Effector memory CD4-positive, alpha-beta T cell (primary cell): ENCODE data around the gene HMG20A.

Experiments
- DNase-seq, 3 donors: peaks; one replicate each; pipeline ENCODE4 v3.0.0-alpha.2; 2020
- H3K27ac ChIP-seq: 2 replicates; pipeline ENCODE4 v1.7.0; 2013; ENCODE audit warnings: mild to moderate bottlenecking, low read length, moderate library complexity; ENCODE audit not compliant: insufficient read depth, poor library complexity, severe bottlenecking
- H3K27me3 ChIP-seq: replicated peaks from 2 replicates; pipeline ENCODE4 v1.7.0; 2013; ENCODE audit warnings: mild to moderate bottlenecking, low read length; ENCODE audit not compliant: insufficient read depth, control insufficient read depth, poor library complexity, severe bottlenecking
- H3K36me3 ChIP-seq: 2 replicates; pipeline ENCODE4 v1.7.0; 2013; ENCODE audit warnings: mild to moderate bottlenecking, low read length, moderate library complexity; ENCODE audit not compliant: control insufficient read depth, insufficient read depth
- H3K4me1 ChIP-seq: 2 replicates; pipeline ENCODE4 v1.7.0; 2013; ENCODE audit warnings: low read length, mild to moderate bottlenecking; ENCODE audit not compliant: control insufficient read depth, insufficient read depth, poor library complexity, severe bottlenecking
- H3K4me3 ChIP-seq: 2 replicates; pipeline ENCODE4 v1.7.0; 2013; ENCODE audit warnings: low read length, low read depth, mild to moderate bottlenecking; ENCODE audit not compliant: insufficient read depth, poor library complexity, severe bottlenecking
- H3K9me3 ChIP-seq: 2 replicates; pipeline ENCODE4 v1.7.0; 2013; ENCODE audit warnings: mild to moderate bottlenecking, low read length, moderate library complexity; ENCODE audit not compliant: control insufficient read depth

HMG20A gene

GRCh38 chr15:77495838-77496596 lies 75.3 kb downstream of the HMG20A start:
- Histone ChIP-seq H3K4me1 (no peaks in the 10 kb centered on the region), H3K27me3 (no peaks in the 10 kb centered on the region), H3K36me3 (no peaks in the 10 kb centered on the region), H3K27ac (no peak overlapping the region), H3K4me3 (no peak overlapping the region), H3K9me3 (no peaks in the 10 kb centered on the region)
- no peak for DNase-seq

GRCh38 chr15:77496715-77497109 lies 76.0 kb downstream of the HMG20A start:
- Histone ChIP-seq H3K9me3 (no peaks in the 10 kb centered on the region), H3K4me3 (no peak overlapping the region), H3K27me3 (no peaks in the 10 kb centered on the region), H3K4me1 (no peaks in the 10 kb centered on the region), H3K36me3 (no peaks in the 10 kb centered on the region), H3K27ac (no peak overlapping the region)
- peak; percentile 31 to 41 (median 37) for DNase-seq

GRCh38 chr15:77497110-77497737 lies 76.5 kb downstream of the HMG20A start:
- H3K27ac ChIP-seq: no peak overlapping the region
- H3K9me3 ChIP-seq: no peaks in the 10 kb centered on the region
- no peak overlapping the region for H3K4me3 ChIP-seq
- H3K36me3 ChIP-seq: no peaks in the 10 kb centered on the region
- H3K4me1 ChIP-seq: no peaks in the 10 kb centered on the region
- DNase-seq: no peak
- no peaks in the 10 kb centered on the region for H3K27me3 ChIP-seq

- no peak overlapping the region for H3K27ac ChIP-seq
- no peaks in the 10 kb centered on the region for H3K36me3 ChIP-seq
- H3K27me3 ChIP-seq: no peaks in the 10 kb centered on the region
- H3K9me3 ChIP-seq: no peaks in the 10 kb centered on the region
- H3K4me1 ChIP-seq: no peaks in the 10 kb centered on the region
- no peak for DNase-seq
- H3K4me3 ChIP-seq: no peak overlapping the region
These were observed 77.3 kb downstream of the HMG20A start for GRCh38 chr15:77497942-77498361.

- Histone ChIP-seq H3K27me3 (no peaks in the 10 kb centered on the region), H3K4me1 (no peaks in the 10 kb centered on the region), H3K36me3 (no peaks in the 10 kb centered on the region), H3K4me3 (no peak overlapping the region), H3K27ac (no peak overlapping the region), H3K9me3 (no peaks in the 10 kb centered on the region)
- DNase-seq: no peak
These were observed 78.5 kb downstream of the HMG20A start for GRCh38 chr15:77499087-77499760.

GRCh38 chr15:77500989-77501388 lies 80.3 kb downstream of the HMG20A start:
- no peaks in the 10 kb centered on the region for H3K9me3 ChIP-seq
- H3K4me1 ChIP-seq: no peaks in the 10 kb centered on the region
- no peak overlapping the region for H3K27ac ChIP-seq
- no peak for DNase-seq
- no peak overlapping the region for H3K4me3 ChIP-seq
- no peaks in the 10 kb centered on the region for H3K27me3 ChIP-seq
- H3K36me3 ChIP-seq: no peaks in the 10 kb centered on the region

- no peaks in the 10 kb centered on the region for H3K4me1 ChIP-seq
- H3K27ac ChIP-seq: no peak overlapping the region
- no peak overlapping the region for H3K4me3 ChIP-seq
- H3K9me3 ChIP-seq: no peaks in the 10 kb centered on the region
- no peaks in the 10 kb centered on the region for H3K36me3 ChIP-seq
- DNase-seq: no peak
- H3K27me3 ChIP-seq: no peaks in the 10 kb centered on the region
These were observed 81.8 kb downstream of the HMG20A start for GRCh38 chr15:77502379-77503095.

GRCh38 chr15:77503240-77503639 lies 82.6 kb downstream of the HMG20A start:
- no peak for DNase-seq
- no peaks in the 10 kb centered on the region for H3K9me3 ChIP-seq
- no peaks in the 10 kb centered on the region for H3K27me3 ChIP-seq
- no peak overlapping the region for H3K27ac ChIP-seq
- no peaks in the 10 kb centered on the region for H3K36me3 ChIP-seq
- no peaks in the 10 kb centered on the region for H3K4me1 ChIP-seq
- no peak overlapping the region for H3K4me3 ChIP-seq

GRCh38 chr15:77503764-77504163 lies 83.1 kb downstream of the HMG20A start:
- no peak for DNase-seq
- H3K4me3 ChIP-seq: no peak overlapping the region
- no peak overlapping the region for H3K27ac ChIP-seq
- H3K4me1 ChIP-seq: no peaks in the 10 kb centered on the region
- no peaks in the 10 kb centered on the region for H3K36me3 ChIP-seq
- no peaks in the 10 kb centered on the region for H3K27me3 ChIP-seq
- no peaks in the 10 kb centered on the region for H3K9me3 ChIP-seq
